Keratinocyte (primary cell): ENCODE measurements around the gene RCSD1.

Experiments used
- CTCF ChIP-seq, 3 experiments: IDR thresholded peaks in 1 of 3; conservative IDR thresholded peaks in 1 of 3; optimal IDR thresholded peaks in 1 of 3; 2 replicates in 2 of 3; 3 replicates in 1 of 3; pipeline versions ENCODE3 to v1.5.1; 2011; ENCODE audit warnings: low read length in 3 of 3, mild to moderate bottlenecking in 3 of 3, moderate library complexity in 2 of 3, control low read depth in 1 of 3, inconsistent platforms in 1 of 3; ENCODE audit not compliant: insufficient read depth in 2 of 3; ENCODE audit errors: extremely low read depth in 1 of 3
- EZH2 ChIP-seq: IDR thresholded peaks from one replicate; pipeline ENCODE4 v1.6.1; 2012; ENCODE audit warnings: inconsistent platforms, mild to moderate bottlenecking, low read length, moderate library complexity

GRCh38 chr1:167695147-167695546 is 65.1 kb downstream of the RCSD1 start:
- TF ChIP-seq CTCF (optimal IDR thresholded peaks at IDR 0.05 in 1 of 3, IDR thresholded peaks at IDR 0.05 in 1 of 3, conservative IDR thresholded peaks at IDR 0.05 in 1 of 3; ENCODE audit: extremely low read depth in 1 of 3, insufficient read depth in 2 of 3, low read length in 3 of 3) (no peak), EZH2 (no peak)
